Heart right ventricle (tissue), 16 donors: Measurements from ENCODE around the gene C19orf47. TPM values are rescaled to one million over a fixed set of nuclear protein-coding genes. Genes with fewer than 3 reads are reported as not detected.

Source experiments
- ATAC-seq, 8 donors: fragments of 200-7000 bp; cut with Tn5 transposase; one replicate each; pipeline ENCODE4 v1.9.1; 2020; ENCODE audit warnings: mild to moderate bottlenecking in 8 of 8, moderate library complexity in 8 of 8, moderate number of reproducible peaks in 1 of 8
- DNase-seq, 2 donors: peaks; one replicate each; pipeline ENCODE4 v3.0.0-alpha.2; 2020
- H3K27ac ChIP-seq, 10 donors: fragments of 200-600 bp; sonication (generic) in 2 of 10; one replicate each; pipeline versions ENCODE4 v1.5.0 to v1.8.0; 2020 to 2022; ENCODE audit warnings: mild to moderate bottlenecking in 3 of 10
- H3K27me3 ChIP-seq, 7 donors: fragments of 200-600 bp; one replicate each; pipeline ENCODE4 v1.8.0; 2021 to 2022; ENCODE audit warnings: mild to moderate bottlenecking in 2 of 7
- H3K36me3 ChIP-seq, 9 donors: fragments of 200-600 bp; sonication (generic) in 1 of 9; one replicate each; pipeline versions ENCODE4 v1.5.0 to v1.8.0; 2020 to 2022; ENCODE audit warnings: mild to moderate bottlenecking in 2 of 9
- H3K4me1 ChIP-seq, 9 donors: fragments of 200-600 bp; sonication (generic) in 1 of 9; one replicate each; pipeline versions ENCODE4 v1.5.0 to v1.8.0; 2020 to 2022; ENCODE audit warnings: mild to moderate bottlenecking in 4 of 9
- H3K4me3 ChIP-seq, 10 donors: fragments of 200-600 bp; sonication (generic) in 2 of 10; one replicate each; pipeline versions ENCODE4 v1.5.0 to v1.8.0; 2020 to 2022; ENCODE audit warnings: mild to moderate bottlenecking in 7 of 10, moderate library complexity in 2 of 10
- H3K9me3 ChIP-seq, 11 donors: fragments of 200-600 bp in 10 of 11; sonication (generic) in 2 of 11; one replicate each; pipeline versions ENCODE4 v1.5.0 to v1.8.0; 2013 to 2022; ENCODE audit warnings: mild to moderate bottlenecking in 2 of 11, control low read depth in 1 of 11, moderate library complexity in 1 of 11
- CTCF ChIP-seq, 9 donors: fragments of 200-600 bp; sonication (generic) in 2 of 9; IDR thresholded peaks; one replicate each; pipeline versions ENCODE4 v1.5.0 to v1.8.0; 2021 to 2022; ENCODE audit warnings: antibody characterized with exemption in 9 of 9, mild to moderate bottlenecking in 5 of 9, moderate library complexity in 1 of 9
- WGBS, 2 donors: extraction: QIAGEN DNeasy Blood & Tissue Kit; methylation state at CpG; one replicate each; pipeline ENCODE4 v1.1.7; 2013; ENCODE audit warnings: inconsistent platforms in 1 of 2; 5-methylcytosine and 5-hydroxymethylcytosine counted together
- intact Hi-C, 10 donors: fragments of 100-400 bp; cut with DNase I; formaldehyde crosslinking; loops; one replicate each; pipeline versions ENCODE4 v1.11.1 to v1.14.2; 2022
- polyA plus RNA-seq, 2 donors: library from polyadenylated mRNA; stranded (reverse); fragments of 200-250 nt; gene quantifications; one replicate each; pipeline ENCODE4 v1.2.3, GENCODE V29; 2013
- total RNA-seq, 10 donors: library from RNA; stranded (reverse); fragmentation: NEBNext Ultra II Directional in 3 of 10; extraction: Animal tissue kit (Norgen Biotek cat#: 25700) in 3 of 10; gene quantifications; one replicate each; pipeline versions ENCODE4 v1.2.1 to v1.2.4, GENCODE V29; 2021 to 2023
- donor health status: Arrhythmogenic right ventricular cardiomyopathy.
- donor health status: ischemic (EF 13 %, LVEDD 7.1; RV severe dilation, severe dysfunction).
- donor health status: healthy with polysubstance abuse.
- donor health status: DM: no; HTN: yes; CAD: no.
- donor health status: DM: no; HTN: no; CAD: no.
- donor health status: ischemic (EF 25% LVEDD 6.9; RV normal size, moderate dysfunction).
- donor health status: ischemic (EF 25% LVEDD 5.7; RV mildly dilated, moderate dysfunction).
- donor health status: healthy.
- donor health status: DM: yes; HTN: yes; CAD: no.
- donor health status: Ischemic cardiomyopathy.
- donor health status: ischemic (EF 35%, LVEDD 5.7; RV mildly dilated, moderate dysfunction).
- donor health status: nonischemic (EF 11% LVEDD 7.7; RV severe dilation, severe dysfunction).
- donor health status: DM: yes; HTN: yes; CAD: no.
- donor health status: PGD.
- donor health status: ischemic (EF 29% LVEDD 5.4; RV normal size, mild dysfunction).
- donor health status: nonischemic (EF 23%, LVEDD 6.1; RV moderate dilation, normal function).

C19orf47 gene
- total and polyA plus RNA-seq, 12 donors: 138 to 347 (median 150) TPM

DNA sequence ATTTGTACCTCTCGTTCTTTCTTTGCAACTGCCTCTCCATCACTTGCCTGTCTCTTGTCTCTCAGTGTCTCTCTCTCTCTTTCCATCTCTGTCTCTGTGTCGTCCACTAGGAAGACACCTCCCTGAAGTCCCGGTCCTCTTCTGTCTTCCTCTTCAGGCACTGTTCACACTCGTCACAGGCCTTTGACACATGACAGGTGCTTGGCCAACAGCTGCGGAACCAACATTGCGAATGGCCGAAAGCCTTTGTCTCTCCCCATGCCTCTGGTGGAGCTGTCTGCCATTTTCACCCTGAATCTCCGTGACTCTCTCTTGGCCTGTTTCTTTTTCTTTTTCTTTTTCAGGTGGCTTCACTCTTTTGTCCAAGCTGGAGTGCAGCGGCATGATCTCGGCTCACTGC, 39.0 kb upstream of the C19orf47 start:
- TF ChIP-seq CTCF (IDR thresholded peaks at IDR 0.05): no peak
- DNase-seq: no peak

GRCh38 chr19:40383668-40384248, 35.6 kb upstream of the C19orf47 start:
- peaks cover 0 to 18% (median 0%) of the 10 kb centered on the region in 9 donors for H3K36me3 ChIP-seq
- no peaks in the 10 kb centered on the region for H3K4me1 ChIP-seq
- no peak for TF ChIP-seq CTCF (IDR thresholded peaks at IDR 0.05)
- H3K27ac ChIP-seq: no peak overlapping the region
- intact Hi-C loops: no loop called here
- H3K9me3 ChIP-seq: no peaks in the 10 kb centered on the region
- H3K4me3 ChIP-seq: no peak overlapping the region
- DNase-seq (no peak), ATAC-seq (no peak)
- H3K27me3 ChIP-seq: no peaks in the 10 kb centered on the region
- 84 to 85% methylated on average over 28 of the region's 28 CpGs for WGBS, 2 donors

More for the DNA sequence above, 39.0 kb upstream of the C19orf47 start:
- Histone ChIP-seq H3K9me3 (no peaks in the 10 kb centered on the region), H3K4me3 (no peak overlapping the region), H3K27me3 (no peaks in the 10 kb centered on the region), H3K36me3 (no peaks in the 10 kb centered on the region), H3K27ac (no peak overlapping the region), H3K4me1 (no peaks in the 10 kb centered on the region)
- 88 to 93% methylated on average over 10 of the region's 10 CpGs for WGBS, 2 donors
- ATAC-seq: no peak
- intact Hi-C loops: no loop called here

GRCh38 chr19:40381321-40381720, 33.1 kb upstream of the C19orf47 start:
- 71 to 73% methylated on average over 3 of the region's 3 CpGs for WGBS, 2 donors
- intact Hi-C loops: no loop called here
- Histone ChIP-seq H3K9me3 (no peaks in the 10 kb centered on the region), H3K4me1 (no peaks in the 10 kb centered on the region), H3K4me3 (no peak overlapping the region), H3K36me3 (peaks cover 0 to 37% (median 8%) of the 10 kb centered on the region in 9 donors), H3K27ac (no peak overlapping the region), H3K27me3 (no peaks in the 10 kb centered on the region)
- ATAC-seq: no peak
- no peak for TF ChIP-seq CTCF (IDR thresholded peaks at IDR 0.05)
- no peak for DNase-seq

DNA sequence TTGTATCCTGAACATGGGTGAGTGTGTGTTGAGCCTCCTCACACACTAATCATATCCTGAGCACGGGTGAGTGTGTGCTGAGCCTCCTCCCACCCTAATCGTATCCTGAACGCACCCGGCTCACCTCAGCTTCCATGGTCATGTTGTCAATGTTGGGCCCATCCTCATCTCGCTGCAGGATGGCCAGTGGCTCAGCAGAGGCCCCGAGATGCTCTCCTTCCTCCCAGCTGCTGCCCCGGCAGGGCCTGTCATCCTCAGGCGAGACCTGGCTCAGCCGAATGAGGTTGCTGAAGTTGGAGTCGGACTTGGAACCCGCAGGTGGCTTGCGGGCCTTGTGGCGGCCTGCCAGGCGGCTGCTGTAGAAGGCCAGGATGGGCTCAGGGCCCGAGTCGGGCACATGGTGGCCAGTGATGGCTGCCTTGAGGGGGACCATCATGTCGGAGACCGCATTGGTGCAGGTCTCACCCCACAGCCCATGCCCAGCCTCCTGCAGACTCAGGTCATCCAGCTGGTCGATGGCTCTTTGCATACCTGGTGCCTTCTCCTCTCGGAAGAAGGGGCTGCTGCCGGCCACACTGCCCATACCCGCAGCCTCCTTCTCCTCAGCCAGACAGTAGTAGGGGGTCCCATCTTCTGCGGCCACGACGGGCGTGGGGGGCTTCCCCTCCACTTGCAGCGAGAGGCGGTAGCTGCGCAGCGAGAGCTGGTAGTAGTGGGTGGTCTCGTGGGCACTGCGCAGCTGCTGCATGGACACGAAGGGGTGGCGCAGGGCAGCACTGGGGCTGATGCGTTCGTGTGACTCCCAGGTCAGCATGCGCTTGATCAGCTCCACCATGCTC, 32.2 kb upstream of the C19orf47 start:
- Histone ChIP-seq H3K4me3 (no peak overlapping the region), H3K36me3 (peaks cover 0 to 46% (median 12%) of the 10 kb centered on the region in 9 donors), H3K27ac (no peak overlapping the region), H3K27me3 (no peaks in the 10 kb centered on the region), H3K4me1 (no peaks in the 10 kb centered on the region), H3K9me3 (no peaks in the 10 kb centered on the region)
- intact Hi-C loops: no loop called here
- DNase-seq (no peak), ATAC-seq (no peak)
- WGBS, 2 donors: 86 to 87% methylated on average over 37 of the region's 37 CpGs
- no peak for TF ChIP-seq CTCF (IDR thresholded peaks at IDR 0.05)
